ENCODE measurements around the gene MLF2.
A peak's percentile ranks its signal among the peaks of the same experiment; 100 is the strongest.

MLF2 gene

DNA sequence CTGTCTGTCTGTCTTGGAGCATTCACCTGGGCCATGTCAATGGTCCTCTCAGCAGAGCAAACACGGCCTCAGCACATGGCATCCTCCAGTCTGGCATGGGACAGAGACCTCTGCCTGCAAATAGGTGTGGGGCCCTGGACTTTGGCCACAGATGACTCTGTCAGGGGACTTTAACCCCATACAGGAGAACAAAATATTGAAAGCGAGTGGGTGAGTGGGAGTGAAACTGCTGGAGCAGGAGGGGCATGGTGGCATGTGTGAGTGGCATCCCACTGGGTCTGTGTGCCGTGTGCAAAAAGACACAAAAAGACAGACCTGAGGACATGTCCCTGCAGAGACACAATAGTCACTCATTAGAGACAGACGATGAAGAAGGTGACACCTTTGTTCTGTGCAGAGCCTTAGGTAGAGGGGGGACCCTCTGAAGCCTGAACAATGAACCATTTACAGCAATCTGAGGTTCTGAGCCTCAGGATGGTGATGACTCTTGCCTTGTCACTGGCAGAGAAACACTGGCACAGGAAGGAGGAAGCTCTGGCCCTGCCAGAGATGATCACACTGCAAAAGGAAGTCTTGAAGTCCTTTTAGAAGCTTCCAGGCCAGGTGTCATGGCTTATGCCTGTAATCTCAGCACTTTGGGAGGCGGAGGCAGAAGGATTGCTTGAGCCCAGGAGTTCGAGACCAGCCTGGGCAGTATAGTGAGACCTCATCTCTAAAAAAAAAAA is 26.9 kb upstream of the MLF2 start:
- Histone ChIP-seq H3K4me3 (ENCODE audit: low read depth, low read length) (no peak overlapping the region), H3K36me3 (replicated peaks) (no peaks in the 10 kb centered on the region), H3K27ac (no peak overlapping the region), H3K27me3 (replicated peaks) (no peaks in the 10 kb centered on the region)
- no peak for TF ChIP-seq CTCF (IDR thresholded peaks at IDR 0.05; ENCODE audit: low read depth, low read length, missing control alignments)
- DNase-seq, result no peak
- in situ Hi-C loops (cut with HindIII; ENCODE audit: low pct_ligation_motif_present, low sequenced_read_pairs), result no loop called here

GRCh38 chr12:6778574-6779550 is 25.9 kb upstream of the MLF2 start:
- Histone ChIP-seq H3K27ac (no peak overlapping the region), H3K36me3 (replicated peaks) (no peaks in the 10 kb centered on the region), H3K27me3 (replicated peaks) (no peaks in the 10 kb centered on the region), H3K4me3 (ENCODE audit: low read depth, low read length) (peak overlapping the region; percentile 50)
- TF ChIP-seq CTCF (IDR thresholded peaks at IDR 0.05; ENCODE audit: low read depth, low read length, missing control alignments), result peak; percentile 97
- peak; percentile 87 for DNase-seq
- in situ Hi-C loops (cut with HindIII; ENCODE audit: low pct_ligation_motif_present, low sequenced_read_pairs), result no loop called here

DNA sequence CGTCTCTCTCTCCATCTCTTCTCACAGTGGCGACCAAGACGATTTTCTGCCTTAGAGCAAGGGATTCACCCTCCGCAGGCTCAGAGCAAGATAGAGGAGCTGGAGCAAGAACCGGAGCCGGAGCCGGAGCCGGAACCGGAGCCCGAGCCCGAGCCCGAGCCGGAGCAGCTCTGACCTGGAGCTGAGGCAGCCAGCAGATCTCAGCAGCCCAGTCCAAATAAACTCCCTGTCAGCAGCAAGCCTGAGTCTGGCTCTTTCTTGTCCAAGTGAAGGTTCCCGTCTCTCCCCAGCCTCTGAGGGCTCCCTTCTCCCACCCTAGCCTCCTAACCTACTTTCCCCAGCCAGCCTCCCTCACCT is 25.3 kb upstream of the MLF2 start:
- Histone ChIP-seq H3K36me3 (replicated peaks) (no peaks in the 10 kb centered on the region), H3K4me3 (ENCODE audit: low read depth, low read length) (peak overlapping the region; percentile 5), H3K27ac (no peak overlapping the region), H3K27me3 (replicated peaks) (no peaks in the 10 kb centered on the region)
- DNase-seq, result no peak
- in situ Hi-C loops (cut with HindIII; ENCODE audit: low pct_ligation_motif_present, low sequenced_read_pairs), result no loop called here
- TF ChIP-seq CTCF (IDR thresholded peaks at IDR 0.05; ENCODE audit: low read depth, low read length, missing control alignments), result no peak

- no peak for DNase-seq
- H3K27me3 ChIP-seq (replicated peaks), result no peaks in the 10 kb centered on the region
- no peak overlapping the region for H3K4me3 ChIP-seq (ENCODE audit: low read depth, low read length)
- no peaks in the 10 kb centered on the region for H3K36me3 ChIP-seq (replicated peaks)
- no peak for TF ChIP-seq CTCF (IDR thresholded peaks at IDR 0.05; ENCODE audit: low read depth, low read length, missing control alignments)
- no peak overlapping the region for H3K27ac ChIP-seq
- in situ Hi-C loops (cut with HindIII; ENCODE audit: low pct_ligation_motif_present, low sequenced_read_pairs), result no loop called here
These were observed 24.4 kb upstream of the MLF2 start for GRCh38 chr12:6777386-6777785.

- H3K27me3 ChIP-seq (replicated peaks), result no peaks in the 10 kb centered on the region
- H3K4me3 ChIP-seq (ENCODE audit: low read depth, low read length), result no peak overlapping the region
- in situ Hi-C loops (cut with HindIII; ENCODE audit: low pct_ligation_motif_present, low sequenced_read_pairs), result no loop called here
- TF ChIP-seq CTCF (IDR thresholded peaks at IDR 0.05; ENCODE audit: low read depth, low read length, missing control alignments), result no peak
- no peak overlapping the region for H3K27ac ChIP-seq
- DNase-seq, result no peak
- peaks cover 8% of the 10 kb centered on the region for H3K36me3 ChIP-seq (replicated peaks)
These were observed 22.5 kb upstream of the MLF2 start for GRCh38 chr12:6775185-6776174.
